NCI-H748 (cell line): ENCODE results near the gene CA5A.

Source experiments
- DNase-seq: peaks from one replicate; lab custom pipeline; 2025; ENCODE audit not compliant: unreplicated experiment; lab: John Stamatoyannopoulos, UW

CA5A gene

GRCh38 chr16:87851141-87851587, 85.2 kb downstream of the CA5A start:
- DNase-seq, result no peak

GRCh38 chr16:87850009-87851006, 86.0 kb downstream of the CA5A start:
- DNase-seq, result peak; percentile 54

GRCh38 chr16:87849419-87850008, 86.8 kb downstream of the CA5A start:
- no peak for DNase-seq

- no peak for DNase-seq
Observed at GRCh38 chr16:87848676-87849345, 87.5 kb downstream of the CA5A start.

GRCh38 chr16:87847785-87848675, 88.3 kb downstream of the CA5A start:
- no peak for DNase-seq

- no peak for DNase-seq
Observed at GRCh38 chr16:87847467-87847784, 88.9 kb downstream of the CA5A start.

- no peak for DNase-seq
Observed at GRCh38 chr16:87846705-87847466, 89.4 kb downstream of the CA5A start.

GRCh38 chr16:87845807-87846619, 90.3 kb downstream of the CA5A start:
- DNase-seq, result no peak

- no peak for DNase-seq
Observed at GRCh38 chr16:87845213-87845612, 91.1 kb downstream of the CA5A start.

- DNase-seq, result no peak
Observed at GRCh38 chr16:87844809-87845208, 91.5 kb downstream of the CA5A start.

- DNase-seq, result no peak
Observed at GRCh38 chr16:87844120-87844733, 92.1 kb downstream of the CA5A start.

GRCh38 chr16:87843678-87844105, 92.6 kb downstream of the CA5A start:
- DNase-seq, result no peak

- no peak for DNase-seq
Observed at GRCh38 chr16:87842209-87842869, 94.0 kb downstream of the CA5A start.

- no peak for DNase-seq
Observed at GRCh38 chr16:87841340-87842208, 94.8 kb downstream of the CA5A start.

GRCh38 chr16:87840271-87840978, 95.9 kb downstream of the CA5A start:
- no peak for DNase-seq

- DNase-seq, result no peak
Observed at GRCh38 chr16:87839542-87840270, 96.6 kb downstream of the CA5A start.
